C4-2B (cell line): Measurements from ENCODE around the gene CNIH1.

Experiments used
- CTCF ChIP-seq: fragments of 450-650 bp; conservative IDR thresholded peaks from 2 replicates; pipeline ENCODE4 v1.5.1; 2017; ENCODE audit warnings: mild to moderate bottlenecking
- ZFX ChIP-seq: fragments of 450-650 bp; IDR thresholded peaks from 2 replicates; pipeline ENCODE4 v1.6.1; 2017

GRCh38 chr14:54444681-54445080 lies 3.5 kb upstream of the CNIH1 start:
- TF ChIP-seq CTCF (no peak), ZFX (no peak)
